HepG2 (cell line): ENCODE data around the gene ANKS3. TPM values are rescaled to one million over a fixed set of nuclear protein-coding genes. Genes with fewer than 3 reads are reported as not detected.

Experiments used
- ATAC-seq: fragments of 200-7000 bp; cut with Tn5 transposase; 3 replicates; pipeline ENCODE4 v1.9.1; 2020; ENCODE audit warnings: mild to moderate bottlenecking, moderate library complexity
- BruUV-seq: library from RNA; stranded (reverse); fragments of 400-500 nt; replicated peaks from 2 replicates; lab custom pipeline; 2021; lab: Mats Ljungman, UMichigan
- CTCF ChIA-PET: fragments of 300-600 bp; formaldehyde crosslinking; extraction: SDS; loops from one replicate; lab custom pipeline; 2021; ENCODE audit warnings: low total read pairs, inconsistent platforms, low intra/inter-chr PET ratio; lab: Yijun Ruan, JAX
- POLR2A ChIA-PET: fragments of 350-600 bp; sonication (Branson Sonifier 250); formaldehyde crosslinking; loops from one replicate; lab custom pipeline; 2020; ENCODE audit warnings: antibody characterized with exemption, inconsistent platforms; lab: Yijun Ruan, JAX
- DNase-seq: peaks from one replicate; pipeline ENCODE4 v3.0.0-alpha.2; 2015; ENCODE audit warnings: low spot score
- FAIRE-seq: peaks from 3 replicates; lab custom pipeline; 2011; peaks lifted over from hg19 to GRCh38; lab: Jason Lieb, UNC
- H2AFZ ChIP-seq: one replicate; pipeline ENCODE4 v1.6.1; 2011; ENCODE audit warnings: low read length, inconsistent platforms
- H3K27ac ChIP-seq: fragments of 300-600 bp; 3 replicates; pipeline ENCODE4 v1.8.0; 2011; ENCODE audit warnings: mixed run types, mild to moderate bottlenecking, mixed read lengths, low read length, inconsistent platforms; ENCODE audit not compliant: insufficient read depth; ENCODE audit errors: extremely low read length
- H3K27me3 ChIP-seq, 2 experiments: fragments of 200-600 bp in 1 of 2; 2 replicates in 1 of 2; 3 replicates in 1 of 2; pipeline versions ENCODE4 v1.6.0 to v1.8.0; 2011; ENCODE audit warnings: low read length in 2 of 2, mild to moderate bottlenecking in 2 of 2, moderate library complexity in 2 of 2, inconsistent platforms in 1 of 2; ENCODE audit not compliant: insufficient read depth in 2 of 2, control insufficient read depth in 1 of 2
- H3K36me3 ChIP-seq, 2 experiments: fragments of 200-600 bp in 1 of 2; replicated peaks in 1 of 2; 2 replicates in 1 of 2; 3 replicates in 1 of 2; pipeline versions ENCODE4 v1.5.1 to v1.8.0; 2011; ENCODE audit warnings: low read length in 2 of 2, inconsistent platforms in 1 of 2; ENCODE audit not compliant: insufficient read depth in 2 of 2, control insufficient read depth in 1 of 2
- H3K4me1 ChIP-seq: 2 replicates; pipeline ENCODE4 v1.5.1; 2012; ENCODE audit warnings: low read length, inconsistent platforms; ENCODE audit not compliant: insufficient read depth
- H3K4me2 ChIP-seq: 2 replicates; pipeline ENCODE4 v1.6.0; 2011; ENCODE audit warnings: low read depth, low read length, inconsistent platforms
- H3K4me3 ChIP-seq, 3 experiments: fragments of 200-600 bp in 1 of 3; sonication (generic), shearing (Covaris generic) in 1 of 3; replicated peaks in 1 of 3; 2 replicates each; pipeline ENCODE4 v1.5.1; 2011 to 2016; ENCODE audit warnings: low read length in 3 of 3, inconsistent platforms in 2 of 3, low read depth in 2 of 3, mild to moderate bottlenecking in 2 of 3, control low read depth in 1 of 3, mixed read lengths in 1 of 3; ENCODE audit not compliant: insufficient read depth in 1 of 3
- H3K79me2 ChIP-seq: one replicate; pipeline ENCODE4 v1.6.1; 2011; ENCODE audit warnings: low read length, inconsistent platforms; ENCODE audit not compliant: insufficient read depth
- H3K9ac ChIP-seq: 2 replicates; pipeline ENCODE4 v1.6.0; 2011; ENCODE audit warnings: mild to moderate bottlenecking, low read depth, low read length, inconsistent platforms; ENCODE audit not compliant: insufficient read depth
- H3K9me3 ChIP-seq: 2 replicates; pipeline ENCODE4 v1.5.1; 2012; ENCODE audit warnings: mild to moderate bottlenecking, low read length
- H4K20me1 ChIP-seq: 2 replicates; pipeline ENCODE4 v1.6.0; 2011; ENCODE audit warnings: inconsistent platforms, mild to moderate bottlenecking, low read length, moderate library complexity; ENCODE audit not compliant: insufficient read depth
- CBFB ChIP-seq: sonication (generic); formaldehyde crosslinking; IDR thresholded peaks from 2 replicates; pipeline ENCODE4 v1.4.0; 2020; ENCODE audit warnings: missing genetic modification reagents
- CCDC6 ChIP-seq: sonication (generic); formaldehyde crosslinking; IDR thresholded peaks from 2 replicates; pipeline ENCODE4 v1.8.1; 2022; ENCODE audit warnings: mild to moderate bottlenecking, missing genetic modification reagents, moderate library complexity
- GPN1 ChIP-seq: sonication (generic); formaldehyde crosslinking; IDR thresholded peaks from 2 replicates; pipeline ENCODE4 v1.5.1; 2020; ENCODE audit warnings: missing genetic modification reagents, borderline replicate concordance
- JUND ChIP-seq: sonication (generic); formaldehyde crosslinking; IDR thresholded peaks from 2 replicates; pipeline ENCODE4 v1.8.0; 2022; ENCODE audit warnings: mild to moderate bottlenecking, missing genetic modification reagents
- MLLT10 ChIP-seq: sonication (generic); formaldehyde crosslinking; IDR thresholded peaks from 2 replicates; pipeline ENCODE4 v1.4.0; 2020; ENCODE audit warnings: missing genetic modification reagents
- NR2F2 ChIP-seq: IDR thresholded peaks from 2 replicates; pipeline ENCODE4 v1.6.1; 2012; ENCODE audit warnings: low read depth, inconsistent platforms, borderline replicate concordance
- PAWR ChIP-seq: sonication (generic); formaldehyde crosslinking; IDR thresholded peaks from 2 replicates; pipeline ENCODE4 v1.4.0; 2020; ENCODE audit warnings: missing genetic modification reagents, mild to moderate bottlenecking, borderline replicate concordance
- PLSCR1 ChIP-seq: sonication (generic); formaldehyde crosslinking; IDR thresholded peaks from 2 replicates; pipeline ENCODE4 v1.5.0; 2020; ENCODE audit warnings: missing genetic modification reagents, mild to moderate bottlenecking, borderline replicate concordance
- POLR2G ChIP-seq: fragments of 200-400 bp; formaldehyde crosslinking; IDR thresholded peaks from 2 replicates; pipeline ENCODE4 v1.6.1; 2018; ENCODE audit warnings: mild to moderate bottlenecking, low read depth, low read length, moderate library complexity
- PRPF4 ChIP-seq: fragments of 200-400 bp; formaldehyde crosslinking; IDR thresholded peaks from 2 replicates; pipeline ENCODE4 v1.6.1; 2016; ENCODE audit warnings: low read length, low read depth; ENCODE audit not compliant: poor library complexity, severe bottlenecking
- ZFP36L1 ChIP-seq: sonication (generic); formaldehyde crosslinking; IDR thresholded peaks from 2 replicates; pipeline ENCODE4 v1.8.0; 2022; ENCODE audit warnings: mild to moderate bottlenecking, missing genetic modification reagents, moderate library complexity
- ZHX2 ChIP-seq, 2 experiments: sonication (generic) in 1 of 2; formaldehyde crosslinking in 1 of 2; IDR thresholded peaks; 2 replicates each; pipeline versions ENCODE4 v1.6.1 to v1.9.0; 2014 to 2022; ENCODE audit warnings: antibody characterized with exemption in 1 of 2, borderline replicate concordance in 1 of 2, inconsistent platforms in 1 of 2, low read depth in 1 of 2, missing genetic modification reagents in 1 of 2
- ZNF124 ChIP-seq: sonication (generic); formaldehyde crosslinking; IDR thresholded peaks from 2 replicates; pipeline ENCODE4 v1.4.0; 2020; ENCODE audit warnings: missing genetic modification reagents
- ZNF616 ChIP-seq: sonication (generic); formaldehyde crosslinking; IDR thresholded peaks from 2 replicates; pipeline ENCODE4 v1.5.0; 2020; ENCODE audit warnings: low read depth, mild to moderate bottlenecking, missing genetic modification reagents
- ZNF619 ChIP-seq: sonication (generic); formaldehyde crosslinking; IDR thresholded peaks from 2 replicates; pipeline ENCODE4 v1.4.0; 2020; ENCODE audit warnings: mild to moderate bottlenecking, missing genetic modification reagents
- ZNF709 ChIP-seq: sonication (generic); formaldehyde crosslinking; IDR thresholded peaks from 2 replicates; pipeline ENCODE4 v1.5.0; 2020; ENCODE audit warnings: mild to moderate bottlenecking, missing genetic modification reagents
- ZSCAN30 ChIP-seq: sonication (generic); formaldehyde crosslinking; IDR thresholded peaks from 2 replicates; pipeline ENCODE4 v1.5.0; 2020; ENCODE audit warnings: mild to moderate bottlenecking, missing genetic modification reagents
- WGBS: methylation state at CpG from one replicate; pipeline ENCODE4 v1.1.6; 2017; ENCODE audit warnings: low lambda C conversion rate; 5-methylcytosine and 5-hydroxymethylcytosine counted together
- in situ Hi-C: cut with HindIII; loops from 2 replicates; pipeline ENCODE4 v1.10.0; 2017; ENCODE audit warnings: low pct_unique_long_range_greater_than_20kb; ENCODE audit not compliant: extremely low pct_ligation_motif_present
- intact Hi-C: fragments of 100-400 bp; cut with micrococcal nuclease; formaldehyde crosslinking; loops from one replicate; pipeline ENCODE4 v1.10.0; 2022; ENCODE audit not compliant: unreplicated experiment
- polyA plus RNA-seq, 8 experiments: library from polyadenylated mRNA; depleted of rRNA in 3 of 8; stranded (reverse) in 7 of 8; unstranded in 1 of 8; fragments of >200 nt; fragmentation: Illumina TruSeq in 4 of 8; extraction: Trizol in 4 of 8; gene quantifications; 2 replicates each; pipeline versions ENCODE4 v1.2.1 to v1.2.3, GENCODE V29; 2011 to 2016; ENCODE audit warnings: low read depth in 4 of 8, missing spikeins in 1 of 8, mixed read lengths in 1 of 8; ENCODE audit not compliant: insufficient read depth in 1 of 8
- total RNA-seq, 5 experiments: library from RNA; depleted of rRNA; stranded (reverse); fragments of >200 nt; fragmentation: Illumina TruSeq; extraction: Trizol; gene quantifications; 2 replicates each; pipeline ENCODE4 v1.2.3, GENCODE V29; 2016; ENCODE audit warnings: low read depth in 1 of 5
- TF ChIP-seq, protein P1 (sequence below): sonication (generic); formaldehyde crosslinking; IDR thresholded peaks from 2 replicates; pipeline ENCODE4 v1.5.0; 2020; ENCODE audit warnings: missing genetic modification reagents

The ANKS3 gene
- total and polyA plus RNA-seq, 2 of the 13 experiments (the other 11 are each of a cell fraction or from before 2014, with no cell fraction given): 11.4 to 15.9 TPM

- Histone ChIP-seq H3K27me3 (no peaks in the 10 kb centered on the region; a peak in 2 of 5 replicates), H3K27ac (no peak overlapping the region), H3K4me3 (no peak overlapping the region), H3K4me1 (peaks cover 13% of the 10 kb centered on the region), H3K36me3 (no peaks in the 10 kb centered on the region), H3K4me2 (no peak overlapping the region), H3K79me2 (peaks cover 13% of the 10 kb centered on the region), H3K9ac (no peak overlapping the region), H2AFZ (no peak overlapping the region), H3K9me3 (no peaks in the 10 kb centered on the region), H4K20me1 (no peaks in the 10 kb centered on the region)
- WGBS: 59% methylated on average over 13 of the region's 15 CpGs
- ChIA-PET CTCF (no interaction called here), POLR2A (no interaction called here)
- in situ Hi-C loops: no loop called here
- DNase-seq (no peak), ATAC-seq (no peak), FAIRE-seq (no peak)
- intact Hi-C loops: no loop called here
- no peak for TF ChIP-seq NR2F2
- TF ChIP-seq, protein P1, sequence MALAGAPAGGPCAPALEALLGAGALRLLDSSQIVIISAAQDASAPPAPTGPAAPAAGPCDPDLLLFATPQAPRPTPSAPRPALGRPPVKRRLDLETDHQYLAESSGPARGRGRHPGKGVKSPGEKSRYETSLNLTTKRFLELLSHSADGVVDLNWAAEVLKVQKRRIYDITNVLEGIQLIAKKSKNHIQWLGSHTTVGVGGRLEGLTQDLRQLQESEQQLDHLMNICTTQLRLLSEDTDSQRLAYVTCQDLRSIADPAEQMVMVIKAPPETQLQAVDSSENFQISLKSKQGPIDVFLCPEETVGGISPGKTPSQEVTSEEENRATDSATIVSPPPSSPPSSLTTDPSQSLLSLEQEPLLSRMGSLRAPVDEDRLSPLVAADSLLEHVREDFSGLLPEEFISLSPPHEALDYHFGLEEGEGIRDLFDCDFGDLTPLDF (CRISPR knock-in tag): no peak
- TF ChIP-seq ZNF709 (CRISPR knock-in tag): no peak
- no peak for TF ChIP-seq GPN1 (CRISPR knock-in tag)
- no peak for TF ChIP-seq ZSCAN30 (CRISPR knock-in tag)
- no peak for TF ChIP-seq CBFB (CRISPR knock-in tag)
- TF ChIP-seq PLSCR1: no peak
- TF ChIP-seq ZFP36L1: no peak
- no peak for TF ChIP-seq CCDC6 (CRISPR knock-in tag)
- TF ChIP-seq ZNF124 (CRISPR knock-in tag): no peak
- TF ChIP-seq ZNF616 (CRISPR knock-in tag): no peak
- no peak for TF ChIP-seq MLLT10 (CRISPR knock-in tag)
- TF ChIP-seq ZNF619 (CRISPR knock-in tag): no peak
- TF ChIP-seq PAWR (CRISPR knock-in tag): no peak
- TF ChIP-seq ZHX2 (IDR thresholded peaks at IDR 0.05; ENCODE audit: low read depth): no peak
- no peak for TF ChIP-seq ZHX2 (CRISPR knock-in tag; IDR thresholded peaks at IDR 0.05; ENCODE audit: borderline replicate concordance)
- no peak for TF ChIP-seq JUND
- TF ChIP-seq POLR2G: no peak
- TF ChIP-seq PRPF4: no peak
- BruUV-seq: no TSS peak
Observed at GRCh38 chr16:4737545-4737944, 3.5 kb upstream of the ANKS3 start.
